GM12878 (cell line): ENCODE results near the gene SLC39A6. TPM values are rescaled to one million over a fixed set of nuclear protein-coding genes. Genes with fewer than 3 reads are reported as not detected.

Experiments
- ATAC-seq: fragments of 200-7000 bp; cut with Tn5 transposase; 3 replicates; pipeline ENCODE4 v1.9.1; 2020; ENCODE audit warnings: mild to moderate bottlenecking, moderate library complexity
- BruUV-seq: library from RNA; stranded (reverse); fragments of 400-500 nt; replicated peaks from 2 replicates; lab custom pipeline; 2021; lab: Mats Ljungman, UMichigan
- CTCF ChIA-PET: fragments of 300-600 bp; sonication (Branson Sonifier 250); formaldehyde crosslinking; extraction: SDS; loops from one replicate; lab custom pipeline; 2021; ENCODE audit warnings: inconsistent platforms; lab: Yijun Ruan, JAX
- POLR2A ChIA-PET: fragments of 350-600 bp; formaldehyde crosslinking; extraction: SDS; loops from one replicate; lab custom pipeline; 2021; ENCODE audit warnings: inconsistent platforms; lab: Charles Lee
- RAD21 ChIA-PET: fragments of 300-600 bp; sonication (Branson Sonifier 250); formaldehyde crosslinking; loops from one replicate; lab custom pipeline; 2023; ENCODE audit warnings: antibody characterized with exemption; ENCODE audit not compliant: unreplicated experiment; lab: Charles Lee
- SMC1A ChIA-PET: fragments of 300-600 bp; sonication (Branson Sonifier 250); formaldehyde crosslinking; loops from one replicate; lab custom pipeline; 2023; ENCODE audit not compliant: unreplicated experiment, uncharacterized antibody; lab: Charles Lee
- DNase-seq: peaks from one replicate; pipeline ENCODE4 v3.0.0-alpha.2; 2011; ENCODE audit warnings: low read depth, low spot score
- FAIRE-seq: peaks from 3 replicates; lab custom pipeline; 2011; peaks lifted over from hg19 to GRCh38; lab: Jason Lieb, UNC
- H2AFZ ChIP-seq: 2 replicates; pipeline ENCODE4 v1.6.0; 2011; ENCODE audit warnings: low read depth, low read length, control low read depth; ENCODE audit not compliant: control insufficient read depth
- H3K27ac ChIP-seq: 2 replicates; pipeline ENCODE4 v1.5.1; 2011; ENCODE audit warnings: control low read depth; ENCODE audit not compliant: control insufficient read depth, insufficient read depth
- H3K27me3 ChIP-seq, 2 experiments: replicated peaks in 1 of 2; 2 replicates each; pipeline versions ENCODE4 v1.6.0 to v1.6.1; 2011; ENCODE audit warnings: low read length in 1 of 2; ENCODE audit not compliant: control insufficient read depth in 2 of 2, insufficient read depth in 2 of 2
- H3K36me3 ChIP-seq, 2 experiments: 2 replicates each; pipeline ENCODE4 v1.5.1; 2011; ENCODE audit warnings: low read length in 1 of 2; ENCODE audit not compliant: control insufficient read depth in 2 of 2, insufficient read depth in 2 of 2
- H3K4me1 ChIP-seq: 2 replicates; pipeline ENCODE4 v1.6.1; 2011; ENCODE audit warnings: mild to moderate bottlenecking, low read length, moderate library complexity, mixed read lengths; ENCODE audit not compliant: control insufficient read depth, insufficient read depth
- H3K4me2 ChIP-seq: 2 replicates; pipeline ENCODE4 v1.6.0; 2011; ENCODE audit warnings: control low read depth; ENCODE audit not compliant: control insufficient read depth, insufficient read depth
- H3K4me3 ChIP-seq: fragments of 200-600 bp; sonication (generic); 2 replicates; pipeline ENCODE4 v1.5.1; 2016
- H3K79me2 ChIP-seq: 2 replicates; pipeline ENCODE4 v1.6.0; 2011; ENCODE audit warnings: low read length; ENCODE audit not compliant: control insufficient read depth, insufficient read depth
- H3K9ac ChIP-seq: 2 replicates; pipeline ENCODE4 v1.8.0; 2011; ENCODE audit warnings: low read length, control low read depth, mixed read lengths; ENCODE audit not compliant: control insufficient read depth, insufficient read depth
- H3K9me3 ChIP-seq: replicated peaks from 3 replicates; pipeline ENCODE4 v1.5.1; 2011; ENCODE audit warnings: mild to moderate bottlenecking, low read length; ENCODE audit not compliant: control insufficient read depth, insufficient read depth
- H4K20me1 ChIP-seq: 2 replicates; pipeline ENCODE4 v1.6.0; 2011; ENCODE audit not compliant: control insufficient read depth, insufficient read depth
- E2F4 ChIP-seq: IDR thresholded peaks from 2 replicates; pipeline ENCODE4 v1.6.1; 2012; ENCODE audit warnings: low read depth, low read length, improper control_type of control experiment
- MYB ChIP-seq: fragments of 150-350 bp; IDR thresholded peaks from 2 replicates; pipeline ENCODE4 v1.6.1; 2014; ENCODE audit warnings: mild to moderate bottlenecking, low read depth, low read length, borderline replicate concordance
- RCOR1 ChIP-seq: conservative IDR thresholded peaks from 2 replicates; pipeline ENCODE4 v1.6.1; 2012; ENCODE audit warnings: low read depth, low read length, improper control_type of control experiment
- SMC3 ChIP-seq: IDR thresholded peaks from 2 replicates; pipeline ENCODE4 v1.6.1; 2011; ENCODE audit warnings: low read length, improper control_type of control experiment, borderline replicate concordance
- USF2 ChIP-seq: IDR thresholded peaks from 2 replicates; pipeline ENCODE4 v1.6.1; 2011; ENCODE audit warnings: low read depth, low read length, improper control_type of control experiment, borderline replicate concordance
- YBX1 ChIP-seq: fragments of 450-650 bp; IDR thresholded peaks from 2 replicates; pipeline ENCODE4 v1.6.1; 2016; ENCODE audit warnings: antibody characterized with exemption
- ZNF217 ChIP-seq: fragments of 450-650 bp; IDR thresholded peaks from 2 replicates; pipeline ENCODE4 v1.6.1; 2017; ENCODE audit warnings: antibody characterized with exemption, mild to moderate bottlenecking
- ZNF274 ChIP-seq: IDR thresholded peaks from one replicate; pipeline ENCODE4 v1.8.0; 2011; ENCODE audit not compliant: insufficient read length, insufficient read depth
- ZNF687 ChIP-seq: fragments of 450-650 bp; IDR thresholded peaks from 2 replicates; pipeline ENCODE4 v1.6.1; 2017; ENCODE audit warnings: mild to moderate bottlenecking, moderate library complexity
- WGBS: methylation state at CpG from one replicate; pipeline ENCODE4 v1.1.6; 2016; ENCODE audit warnings: low lambda C conversion rate; ENCODE audit not compliant: insufficient replicate concordance, insufficient coverage; ENCODE audit errors: missing lambda C conversion rate; 5-methylcytosine and 5-hydroxymethylcytosine counted together
- in situ Hi-C: fragments of 300-500 bp; cut with MboI; formaldehyde crosslinking; loops from 9 replicates; pipeline ENCODE4 v1.14.3; 2018; ENCODE audit warnings: mixed read lengths
- intact Hi-C: fragments of 100-400 bp; cut with micrococcal nuclease; formaldehyde crosslinking; loops from one replicate; pipeline ENCODE4 v1.14.2; 2022; ENCODE audit not compliant: unreplicated experiment
- polyA plus RNA-seq, 11 experiments: library from polyadenylated mRNA; depleted of rRNA in 4 of 11; unstranded in 6 of 11; stranded (reverse) in 5 of 11; fragments of >200 nt; fragmentation: Nextera tagmentation in 4 of 11; fragmentation: Illumina TruSeq in 1 of 11; extraction: Ambion mirVana in 4 of 11; extraction: Trizol in 1 of 11; gene quantifications; 1 replicate in 1 of 11; 2 replicates in 10 of 11; pipeline versions ENCODE4 v1.2.1 to v1.2.3, GENCODE V29; 2011 to 2016; ENCODE audit warnings: inconsistent platforms in 2 of 11, missing spikeins in 2 of 11, low read depth in 1 of 11
- total RNA-seq, 4 experiments: library from RNA; depleted of rRNA in 3 of 4; stranded (reverse); fragments of >200 nt in 3 of 4; fragmentation: Illumina TruSeq in 1 of 4; extraction: Trizol in 1 of 4; gene quantifications; 2 replicates each; pipeline versions ENCODE4 v1.2.1 to v1.2.3, GENCODE V29; 2013 to 2021
- TF ChIP-seq, protein P1 (sequence below): fragments of 450-650 bp; IDR thresholded peaks from 2 replicates; pipeline ENCODE4 v1.6.1; 2017; ENCODE audit warnings: antibody characterized with exemption, mild to moderate bottlenecking, moderate library complexity

Gene SLC39A6
- total and polyA plus RNA-seq, 10 of the 15 experiments (the other 5 are each of a cell fraction or from before 2014, with no cell fraction given): 12.4 to 65.9 (median 41.3) TPM

DNA sequence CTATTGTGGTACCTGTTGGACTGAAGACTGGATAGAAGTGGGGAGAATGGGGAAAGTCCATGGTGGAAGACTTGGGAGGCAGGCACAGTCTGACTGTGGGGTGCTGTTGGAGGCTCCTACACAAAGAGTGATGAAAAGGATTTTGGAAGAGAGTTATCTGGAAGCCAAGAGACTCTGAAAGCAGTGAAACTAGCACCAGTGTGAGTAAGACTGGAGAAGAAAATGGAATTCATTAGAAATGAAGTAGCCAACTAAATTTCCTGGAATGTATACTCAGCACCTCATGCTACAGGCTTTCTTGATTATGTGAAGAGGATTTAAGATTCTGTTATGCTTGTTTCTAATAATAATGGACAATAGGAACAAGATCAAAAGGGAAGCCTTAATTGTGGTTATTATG, 28.3 kb upstream of the SLC39A6 start (continued):
- TF ChIP-seq ZNF687 (no peak), RCOR1 (no peak), USF2 (no peak), MYB (no peak)

DNA sequence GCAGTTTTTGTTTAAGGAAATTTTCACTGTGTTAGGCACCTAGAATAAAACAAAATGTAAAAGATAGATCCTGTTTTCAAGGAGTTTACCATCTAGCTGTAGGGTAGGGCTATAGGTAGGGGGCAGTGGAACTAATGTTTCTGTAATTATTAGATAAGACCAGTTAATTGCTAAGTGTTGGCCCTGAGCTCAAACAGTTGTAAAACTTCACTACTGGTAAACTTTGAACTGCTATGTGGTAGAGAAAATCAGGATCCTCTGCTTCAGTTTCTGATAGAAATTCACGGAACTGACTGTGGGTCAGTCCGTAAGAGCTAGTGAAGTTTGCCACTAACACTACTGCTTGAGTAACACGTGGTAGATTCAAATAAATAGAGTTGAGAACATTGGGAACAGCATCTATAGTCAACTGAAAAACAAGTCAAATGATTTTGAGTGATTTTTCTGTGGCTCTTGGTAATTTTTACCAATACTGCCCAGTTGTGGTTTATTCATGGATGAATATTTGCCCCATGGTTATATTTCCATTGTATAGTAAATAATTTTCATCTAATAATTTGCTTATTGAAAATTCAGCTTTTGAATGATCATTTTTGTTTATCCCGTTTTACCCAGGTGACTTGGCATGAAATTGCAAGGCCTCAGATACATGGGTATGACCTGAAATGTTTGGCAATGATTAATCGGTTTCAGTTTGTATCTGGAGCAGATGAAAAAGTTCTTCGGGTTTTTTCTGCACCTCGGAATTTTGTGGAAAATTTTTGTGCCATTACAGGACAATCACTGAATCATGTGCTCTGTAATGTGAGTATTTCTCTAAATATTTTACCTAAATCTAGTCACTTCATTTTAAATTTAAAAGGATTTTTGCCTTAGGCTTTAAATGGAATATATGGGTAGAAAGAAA, 27.0 kb upstream of the SLC39A6 start:
- Histone ChIP-seq H2AFZ (no peak overlapping the region), H3K4me2 (no peak overlapping the region), H3K4me1 (no peaks in the 10 kb centered on the region), H3K27me3 (no peaks in the 10 kb centered on the region), H3K4me3 (no peak overlapping the region), H3K27ac (no peak overlapping the region), H3K9ac (no peak overlapping the region), H3K79me2 (no peaks in the 10 kb centered on the region), H3K9me3 (no peaks in the 10 kb centered on the region), H4K20me1 (no peaks in the 10 kb centered on the region), H3K36me3 (peaks cover 8 to 32% of the 10 kb centered on the region in 2 experiments)
- ChIA-PET POLR2A (interaction anchor here (0.5 kb wide), 1 partner anchor 35 kb away, joined by 3 read pairs; no protein-coding TSS in a partner anchor), RAD21 (interaction anchor here (1.0 kb wide), 1 partner anchor 129 kb away, joined by 4 read pairs; no protein-coding TSS in a partner anchor), SMC1A (interaction anchor here (1.0 to 1.6 kb wide), 4 partner anchors 8 to 22 kb away, joined by 3 to 5 read pairs (median 4); no protein-coding TSS in a partner anchor), CTCF (interaction anchor here (1.1 kb wide), 1 partner anchor 770 kb away, joined by 3 read pairs; no protein-coding TSS in a partner anchor)
- no TSS peak for BruUV-seq
- intact Hi-C loops (no loop called here), in situ Hi-C loops (no loop called here)
- DNase-seq (no peak), ATAC-seq (no peak), FAIRE-seq (no peak)
- 94% methylated on average over 7 of the region's 7 CpGs for WGBS
- TF ChIP-seq ZNF217: no peak
- no peak for TF ChIP-seq E2F4
- TF ChIP-seq, protein P1, sequence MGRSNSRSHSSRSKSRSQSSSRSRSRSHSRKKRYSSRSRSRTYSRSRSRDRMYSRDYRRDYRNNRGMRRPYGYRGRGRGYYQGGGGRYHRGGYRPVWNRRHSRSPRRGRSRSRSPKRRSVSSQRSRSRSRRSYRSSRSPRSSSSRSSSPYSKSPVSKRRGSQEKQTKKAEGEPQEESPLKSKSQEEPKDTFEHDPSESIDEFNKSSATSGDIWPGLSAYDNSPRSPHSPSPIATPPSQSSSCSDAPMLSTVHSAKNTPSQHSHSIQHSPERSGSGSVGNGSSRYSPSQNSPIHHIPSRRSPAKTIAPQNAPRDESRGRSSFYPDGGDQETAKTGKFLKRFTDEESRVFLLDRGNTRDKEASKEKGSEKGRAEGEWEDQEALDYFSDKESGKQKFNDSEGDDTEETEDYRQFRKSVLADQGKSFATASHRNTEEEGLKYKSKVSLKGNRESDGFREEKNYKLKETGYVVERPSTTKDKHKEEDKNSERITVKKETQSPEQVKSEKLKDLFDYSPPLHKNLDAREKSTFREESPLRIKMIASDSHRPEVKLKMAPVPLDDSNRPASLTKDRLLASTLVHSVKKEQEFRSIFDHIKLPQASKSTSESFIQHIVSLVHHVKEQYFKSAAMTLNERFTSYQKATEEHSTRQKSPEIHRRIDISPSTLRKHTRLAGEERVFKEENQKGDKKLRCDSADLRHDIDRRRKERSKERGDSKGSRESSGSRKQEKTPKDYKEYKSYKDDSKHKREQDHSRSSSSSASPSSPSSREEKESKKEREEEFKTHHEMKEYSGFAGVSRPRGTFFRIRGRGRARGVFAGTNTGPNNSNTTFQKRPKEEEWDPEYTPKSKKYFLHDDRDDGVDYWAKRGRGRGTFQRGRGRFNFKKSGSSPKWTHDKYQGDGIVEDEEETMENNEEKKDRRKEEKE: no peak
- no peak for TF ChIP-seq YBX1
- TF ChIP-seq SMC3: no peak
- TF ChIP-seq ZNF274: no peak
